D341Med (cell line): ENCODE measurements around the gene DAZ3.
"Not testable (repeated sequence)": the region's sequence is repeated elsewhere in the genome, so short reads cannot be mapped to it uniquely, and the experiment has no call there.

Experiments used
- DNase-seq: peaks from one replicate; pipeline ENCODE4 v3.0.0; 2012; ENCODE audit warnings: low spot score

The DAZ3 gene, protein sequence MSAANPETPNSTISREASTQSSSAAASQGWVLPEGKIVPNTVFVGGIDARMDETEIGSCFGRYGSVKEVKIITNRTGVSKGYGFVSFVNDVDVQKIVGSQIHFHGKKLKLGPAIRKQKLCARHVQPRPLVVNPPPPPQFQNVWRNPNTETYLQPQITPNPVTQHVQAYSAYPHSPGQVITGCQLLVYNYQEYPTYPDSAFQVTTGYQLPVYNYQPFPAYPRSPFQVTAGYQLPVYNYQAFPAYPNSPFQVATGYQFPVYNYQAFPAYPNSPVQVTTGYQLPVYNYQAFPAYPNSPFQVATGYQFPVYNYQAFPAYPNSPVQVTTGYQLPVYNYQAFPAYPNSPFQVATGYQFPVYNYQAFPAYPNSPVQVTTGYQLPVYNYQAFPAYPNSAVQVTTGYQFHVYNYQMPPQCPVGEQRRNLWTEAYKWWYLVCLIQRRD

DNA sequence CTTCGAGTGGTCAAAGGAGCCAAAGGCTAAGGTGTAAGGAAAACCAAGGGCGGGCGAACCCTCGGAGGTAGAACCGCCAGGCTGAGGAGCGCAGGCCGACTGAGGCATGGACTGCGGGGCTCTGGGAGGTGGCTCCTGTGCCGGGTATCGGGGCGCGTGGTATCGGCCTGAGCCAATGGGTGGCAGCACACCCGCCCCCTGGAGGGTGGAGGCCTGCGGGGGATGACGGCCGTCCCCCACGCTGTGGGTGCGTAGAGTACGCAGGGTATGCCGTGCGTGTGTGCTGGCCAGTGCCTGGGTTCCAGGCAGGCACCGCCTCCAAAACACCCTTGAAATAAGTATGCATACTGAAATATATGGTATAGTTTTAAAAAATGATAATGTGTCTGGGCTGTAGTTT is at the start of gene DAZ3:
Gene DAZ3, minus strand, starts transcription at position 101 of the 400 bp plus-strand sequence. CDS start 208 bp downstream, outside the sequence.
- not testable (repeated sequence) for DNase-seq

DNA sequence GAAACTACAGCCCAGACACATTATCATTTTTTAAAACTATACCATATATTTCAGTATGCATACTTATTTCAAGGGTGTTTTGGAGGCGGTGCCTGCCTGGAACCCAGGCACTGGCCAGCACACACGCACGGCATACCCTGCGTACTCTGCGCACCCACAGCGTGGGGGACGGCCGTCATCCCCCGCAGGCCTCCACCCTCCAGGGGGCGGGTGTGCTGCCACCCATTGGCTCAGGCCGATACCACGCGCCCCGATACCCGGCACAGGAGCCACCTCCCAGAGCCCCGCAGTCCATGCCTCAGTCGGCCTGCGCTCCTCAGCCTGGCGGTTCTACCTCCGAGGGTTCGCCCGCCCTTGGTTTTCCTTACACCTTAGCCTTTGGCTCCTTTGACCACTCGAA is 20.4 kb upstream of the DAZ3 start, which contains the start of gene DAZ4:
Gene DAZ4, plus strand, starts transcription at position 301 of the 400 bp plus-strand sequence. CDS start 208 bp downstream, outside the sequence.
- DNase-seq = not testable (repeated sequence)

DNA sequence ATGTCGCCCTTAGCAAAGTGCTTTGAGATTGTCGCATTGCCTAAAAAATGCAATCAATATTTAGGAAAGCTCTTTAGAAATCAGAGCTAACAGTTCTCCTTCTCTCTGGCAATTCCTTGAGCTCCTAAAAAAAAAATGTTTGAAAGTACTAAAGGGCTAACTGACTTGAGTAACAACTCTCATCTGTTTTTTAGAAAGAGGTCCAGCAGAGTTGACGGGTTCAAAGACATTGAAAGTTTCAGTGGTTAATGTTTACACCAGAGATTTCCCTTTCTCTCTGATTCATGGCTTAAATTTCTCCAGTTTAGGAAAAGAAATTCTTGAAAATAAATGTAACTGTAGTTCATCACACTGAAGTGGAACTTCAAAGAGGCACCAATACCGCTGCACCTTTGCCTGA is 11.9 kb upstream of the DAZ3 start:
- not testable (repeated sequence) for DNase-seq

DNA sequence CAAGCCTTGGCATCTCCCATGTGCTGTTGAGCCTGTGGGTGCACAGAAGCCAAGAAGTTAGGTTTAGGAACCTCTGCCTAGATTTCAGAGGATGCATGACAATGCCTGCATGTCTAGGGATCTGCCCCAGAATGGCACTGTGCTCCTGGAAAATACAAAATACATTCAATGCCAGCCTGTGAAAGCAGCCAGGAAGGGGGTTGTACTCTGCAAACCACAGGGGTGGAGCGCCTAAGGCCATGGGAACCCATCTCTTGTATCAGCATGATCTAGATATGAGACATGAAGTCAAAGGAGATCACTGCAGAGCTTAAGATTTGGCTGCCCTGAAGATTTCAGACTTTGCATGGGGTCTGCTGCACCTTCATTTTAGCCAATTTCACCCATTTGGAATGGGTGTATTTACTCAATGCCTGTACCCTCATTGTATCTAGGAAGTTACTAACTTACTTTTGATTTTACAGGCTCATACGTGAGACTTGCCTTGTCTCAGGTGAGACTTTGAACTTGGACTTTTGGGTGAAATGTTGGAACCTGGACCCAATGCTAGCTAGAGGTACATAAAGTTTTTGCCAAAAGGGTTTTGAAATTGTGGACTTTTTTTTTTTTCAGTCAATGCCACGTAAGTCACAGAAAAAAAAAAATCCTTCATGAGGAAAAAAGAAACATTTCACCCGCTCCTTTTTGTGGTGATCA is 11.1 kb upstream of the DAZ3 start:
- DNase-seq = not testable (repeated sequence)

DNA sequence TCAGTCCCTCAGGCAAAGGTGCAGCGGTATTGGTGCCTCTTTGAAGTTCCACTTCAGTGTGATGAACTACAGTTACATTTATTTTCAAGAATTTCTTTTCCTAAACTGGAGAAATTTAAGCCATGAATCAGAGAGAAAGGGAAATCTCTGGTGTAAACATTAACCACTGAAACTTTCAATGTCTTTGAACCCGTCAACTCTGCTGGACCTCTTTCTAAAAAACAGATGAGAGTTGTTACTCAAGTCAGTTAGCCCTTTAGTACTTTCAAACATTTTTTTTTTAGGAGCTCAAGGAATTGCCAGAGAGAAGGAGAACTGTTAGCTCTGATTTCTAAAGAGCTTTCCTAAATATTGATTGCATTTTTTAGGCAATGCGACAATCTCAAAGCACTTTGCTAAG is 8.6 kb upstream of the DAZ3 start:
- DNase-seq = not testable (repeated sequence)
